Breast epithelium (tissue), 4 donors: Measurements from ENCODE around the gene METRN. TPM values are rescaled to one million over a fixed set of nuclear protein-coding genes. Genes with fewer than 3 reads are reported as not detected.

ENCODE experiments used
- DNase-seq, 2 donors: peaks; one replicate each; pipeline ENCODE4 v3.0.0-alpha.2; 2019; ENCODE audit warnings: low spot score in 2 of 2
- H3K27ac ChIP-seq, 2 donors: fragments of 200-600 bp; sonication (generic) in 1 of 2; one replicate each; pipeline ENCODE4 v1.5.1; 2016 to 2019; ENCODE audit warnings: mild to moderate bottlenecking in 1 of 2
- H3K27me3 ChIP-seq, 2 donors: fragments of 200-600 bp; sonication (generic) in 1 of 2; one replicate each; pipeline versions ENCODE4 v1.5.1 to v1.6.0; 2017 to 2019; ENCODE audit warnings: control low read depth in 1 of 2, mild to moderate bottlenecking in 1 of 2
- H3K36me3 ChIP-seq: fragments of 200-600 bp; one replicate; pipeline ENCODE4 v1.5.1; 2019
- H3K4me1 ChIP-seq, 2 donors: fragments of 200-600 bp; sonication (generic); one replicate each; pipeline ENCODE4 v1.5.1; 2016 to 2019; ENCODE audit warnings: control low read depth in 1 of 2
- H3K4me3 ChIP-seq, 3 donors: fragments of 200-600 bp; sonication (generic); 1 replicate in 2 of 3; 2 replicates in 1 of 3; pipeline ENCODE4 v1.5.1; 2016 to 2019; ENCODE audit warnings: mild to moderate bottlenecking in 3 of 3, moderate library complexity in 2 of 3
- H3K9me3 ChIP-seq, 2 donors: fragments of 200-600 bp; sonication (generic) in 1 of 2; one replicate each; pipeline ENCODE4 v1.5.1; 2016 to 2019; ENCODE audit warnings: control low read depth in 1 of 2
- POLR2A ChIP-seq: fragments of 450-650 bp; IDR thresholded peaks from one replicate; pipeline ENCODE4 v1.6.1; 2016; ENCODE audit warnings: antibody characterized with exemption, mild to moderate bottlenecking, moderate library complexity
- POLR2AphosphoS5 ChIP-seq, 3 donors: sonication (generic); formaldehyde crosslinking; IDR thresholded peaks; one replicate each; pipeline ENCODE4 v1.6.1; 2017; ENCODE audit warnings: antibody characterized with exemption in 3 of 3
- intact Hi-C: fragments of 100-400 bp; cut with DNase I; formaldehyde crosslinking; loops from one replicate; pipeline ENCODE4 v1.15.1; 2023; ENCODE audit warnings: low total_unique reads
- total RNA-seq, 3 donors: library from RNA; depleted of rRNA; stranded (reverse); fragments of >200 nt; gene quantifications; one replicate each; pipeline ENCODE4 v1.1.0, GENCODE V29; 2016
- TF ChIP-seq, protein P1 (sequence below), 3 donors: fragments of 450-650 bp; IDR thresholded peaks; one replicate each; pipeline ENCODE4 v1.5.1; 2016 to 2017; ENCODE audit warnings: antibody characterized with exemption in 3 of 3, mild to moderate bottlenecking in 3 of 3, moderate library complexity in 3 of 3

Gene METRN
- total RNA-seq, 3 donors from 2014 or later: 23.6 to 30.2 (median 24.3) TPM

DNA sequence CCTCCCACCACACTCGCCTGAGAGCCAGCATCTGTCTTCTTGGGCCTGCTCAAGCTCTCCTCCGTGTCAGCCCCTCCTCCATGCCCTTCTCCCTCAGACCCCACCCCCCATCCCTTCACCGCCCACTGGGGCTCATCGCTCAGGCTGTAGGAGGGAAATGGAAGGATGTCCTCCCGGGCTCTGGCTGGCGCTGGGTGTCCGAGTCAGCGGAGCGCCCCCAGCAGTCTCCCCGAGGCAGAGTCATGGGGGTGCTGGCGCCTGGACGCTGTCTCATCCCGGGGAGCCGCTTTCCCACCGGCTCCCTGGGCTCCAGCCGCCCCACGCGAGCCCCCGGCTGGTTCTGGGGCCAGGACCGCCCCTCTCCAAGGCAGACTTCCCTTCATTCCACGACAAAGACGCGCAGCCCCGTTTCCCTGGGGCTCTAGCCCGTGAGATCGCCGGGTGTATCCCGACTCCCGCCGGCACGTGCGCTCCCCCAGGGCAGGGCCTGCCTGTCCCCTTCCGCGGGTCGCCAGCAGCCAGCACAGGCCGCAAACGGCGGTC, 5.6 kb downstream of the METRN start:
- Histone ChIP-seq H3K36me3 (no peaks in the 10 kb centered on the region), H3K27ac (peak overlapping the region; percentile 75 to 88), H3K4me1 (peaks cover 14 to 24% of the 10 kb centered on the region in 2 donors), H3K4me3 (peak overlapping the region; percentile 64 to 79 (median 76)), H3K9me3 (no peaks in the 10 kb centered on the region), H3K27me3 (no peaks in the 10 kb centered on the region)
- DNase-seq: no peak
- intact Hi-C loops: no loop called here
- TF ChIP-seq, protein P1, sequence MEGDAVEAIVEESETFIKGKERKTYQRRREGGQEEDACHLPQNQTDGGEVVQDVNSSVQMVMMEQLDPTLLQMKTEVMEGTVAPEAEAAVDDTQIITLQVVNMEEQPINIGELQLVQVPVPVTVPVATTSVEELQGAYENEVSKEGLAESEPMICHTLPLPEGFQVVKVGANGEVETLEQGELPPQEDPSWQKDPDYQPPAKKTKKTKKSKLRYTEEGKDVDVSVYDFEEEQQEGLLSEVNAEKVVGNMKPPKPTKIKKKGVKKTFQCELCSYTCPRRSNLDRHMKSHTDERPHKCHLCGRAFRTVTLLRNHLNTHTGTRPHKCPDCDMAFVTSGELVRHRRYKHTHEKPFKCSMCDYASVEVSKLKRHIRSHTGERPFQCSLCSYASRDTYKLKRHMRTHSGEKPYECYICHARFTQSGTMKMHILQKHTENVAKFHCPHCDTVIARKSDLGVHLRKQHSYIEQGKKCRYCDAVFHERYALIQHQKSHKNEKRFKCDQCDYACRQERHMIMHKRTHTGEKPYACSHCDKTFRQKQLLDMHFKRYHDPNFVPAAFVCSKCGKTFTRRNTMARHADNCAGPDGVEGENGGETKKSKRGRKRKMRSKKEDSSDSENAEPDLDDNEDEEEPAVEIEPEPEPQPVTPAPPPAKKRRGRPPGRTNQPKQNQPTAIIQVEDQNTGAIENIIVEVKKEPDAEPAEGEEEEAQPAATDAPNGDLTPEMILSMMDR (IDR thresholded peaks at IDR 0.05): no peak
- no peak for TF ChIP-seq POLR2AphosphoS5 (IDR thresholded peaks at IDR 0.05)
- TF ChIP-seq POLR2A: no peak

DNA sequence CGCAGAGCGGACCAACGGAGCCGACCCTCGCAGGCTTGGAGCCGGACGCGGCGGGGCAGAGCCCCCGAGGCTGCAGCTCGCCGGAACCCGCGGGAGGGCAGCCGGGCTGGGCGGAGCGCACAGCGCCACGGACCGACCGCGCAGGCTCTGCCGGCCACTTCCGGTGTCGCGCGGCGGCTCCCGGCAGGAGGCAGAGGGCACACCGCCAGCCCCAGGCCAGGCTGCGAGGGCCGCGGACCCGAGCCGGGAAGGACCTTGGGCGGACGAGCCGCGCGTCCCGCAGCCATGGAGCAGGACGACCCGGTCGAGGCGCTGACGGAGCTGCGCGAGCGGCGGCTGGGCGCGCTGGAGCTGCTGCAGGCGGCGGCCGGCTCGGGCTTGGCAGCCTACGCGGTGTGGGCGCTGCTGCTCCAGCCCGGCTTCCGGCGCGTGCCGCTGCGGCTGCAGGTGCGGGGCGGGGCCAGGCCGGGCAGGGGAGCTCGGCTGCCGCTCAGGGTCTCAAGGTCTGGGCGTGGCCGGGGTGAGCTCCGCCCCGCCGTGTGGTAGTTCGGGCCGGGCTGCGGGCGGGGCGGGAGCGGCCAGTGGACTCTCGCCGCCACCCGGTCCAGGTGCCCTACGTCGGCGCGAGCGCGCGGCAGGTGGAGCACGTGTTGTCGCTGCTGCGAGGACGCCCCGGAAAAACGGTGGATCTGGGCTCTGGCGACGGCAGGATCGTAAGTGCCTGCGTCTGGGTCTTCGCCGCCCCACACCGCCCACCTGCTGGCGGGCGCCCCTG, 6.3 kb downstream of the METRN start, which contains the start of gene ANTKMT:
Gene ANTKMT (plus strand): TSS at position 157 of the 775 bp plus-strand sequence. CDS start 129 bp downstream, at position 286.
- H3K27me3 ChIP-seq: no peaks in the 10 kb centered on the region
- H3K4me1 ChIP-seq: peaks cover 14 to 19% of the 10 kb centered on the region in 2 donors
- intact Hi-C loops: no loop called here
- H3K9me3 ChIP-seq: no peaks in the 10 kb centered on the region
- TF ChIP-seq POLR2A: no peak
- peak within 1 kb of the TSS; percentile 75 to 88 for H3K27ac ChIP-seq
- DNase-seq: peak; percentile 74 to 76
- peak within 1 kb of the TSS; percentile 64 to 79 (median 76) for H3K4me3 ChIP-seq
- H3K36me3 ChIP-seq: no peaks in the 10 kb centered on the region

DNA sequence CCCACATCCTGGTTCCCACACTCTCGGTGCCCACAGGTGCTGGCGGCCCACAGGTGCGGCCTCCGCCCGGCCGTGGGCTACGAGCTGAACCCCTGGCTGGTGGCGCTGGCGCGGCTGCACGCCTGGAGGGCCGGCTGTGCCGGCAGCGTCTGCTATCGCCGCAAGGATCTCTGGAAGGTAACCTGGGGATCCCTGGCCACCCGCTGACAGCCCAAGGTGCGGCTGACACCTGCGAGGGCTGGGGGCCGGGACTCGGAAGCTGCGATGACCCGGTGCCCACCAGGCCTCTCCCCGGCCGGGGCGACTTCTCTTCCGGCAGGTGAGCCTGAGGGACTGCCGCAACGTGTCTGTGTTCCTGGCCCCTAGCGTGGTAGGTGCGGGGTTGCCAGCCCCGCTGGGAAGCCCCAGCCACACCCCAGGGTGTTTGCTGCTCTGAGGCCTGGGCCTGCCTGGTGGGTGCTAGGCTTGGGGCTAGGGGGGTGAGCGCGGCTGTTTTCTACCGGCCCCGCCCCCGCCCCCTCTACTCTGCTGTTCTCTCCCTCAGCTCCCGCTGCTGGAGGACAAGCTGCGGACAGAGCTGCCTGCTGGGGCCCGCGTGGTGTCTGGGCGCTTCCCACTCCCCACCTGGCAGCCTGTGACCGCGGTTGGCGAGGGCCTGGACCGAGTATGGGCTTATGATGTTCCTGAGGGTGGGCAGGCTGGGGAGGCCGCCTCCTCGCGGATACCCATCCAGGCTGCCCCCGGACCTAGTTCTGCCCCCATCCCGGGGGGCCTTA, 7.0 kb downstream of the METRN start:
- intact Hi-C loops: no loop called here

DNA sequence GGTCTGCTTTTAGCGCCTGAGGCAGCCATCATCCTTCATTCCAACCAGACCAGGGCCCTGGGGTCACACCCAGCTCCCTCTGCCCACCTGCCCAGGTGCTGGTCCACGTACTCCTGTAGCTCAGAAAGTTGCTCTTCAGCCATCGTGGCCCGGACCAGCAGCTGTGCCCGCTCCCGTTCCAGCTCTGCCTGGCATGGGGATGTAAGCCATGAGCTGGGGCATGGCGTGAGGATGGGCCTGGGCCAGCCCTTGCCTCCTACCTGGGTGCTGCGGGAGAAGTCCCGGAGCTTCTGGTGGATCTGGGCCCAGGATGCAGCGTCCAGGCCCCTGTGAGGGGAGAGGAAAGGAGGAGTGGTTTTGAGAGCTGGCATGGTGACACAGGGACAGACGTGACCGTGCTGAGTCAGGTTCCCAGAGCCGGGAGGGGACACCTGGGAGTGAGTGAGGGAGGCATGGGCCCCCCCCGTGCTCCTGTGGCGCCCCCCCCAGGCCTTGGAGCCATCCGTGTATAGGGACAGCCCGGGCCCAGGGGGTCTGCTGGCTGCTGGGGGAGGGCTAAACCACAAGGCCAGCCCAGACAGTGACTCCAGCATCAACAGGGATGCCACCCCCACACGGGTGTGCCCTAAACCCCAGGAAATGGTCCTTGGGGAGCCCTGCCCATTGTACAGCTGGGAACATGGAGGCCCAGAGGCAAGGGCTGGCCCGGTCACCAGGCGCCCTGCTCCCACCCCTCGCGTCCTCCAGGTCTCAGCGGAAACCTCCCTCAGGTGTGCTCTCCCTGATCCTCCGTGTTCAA, 8.1 kb downstream of the METRN start:
- Histone ChIP-seq H3K4me3 (no peak overlapping the region), H3K27me3 (no peaks in the 10 kb centered on the region), H3K9me3 (no peaks in the 10 kb centered on the region), H3K27ac (no peak overlapping the region), H3K36me3 (no peaks in the 10 kb centered on the region), H3K4me1 (peaks cover 12 to 25% of the 10 kb centered on the region in 2 donors)
- no peak for DNase-seq
- TF ChIP-seq, protein P1 (IDR thresholded peaks at IDR 0.05): no peak
- TF ChIP-seq POLR2AphosphoS5 (IDR thresholded peaks at IDR 0.05) (no peak), POLR2A (no peak)
- intact Hi-C loops: no loop called here

More for the DNA sequence above, 7.0 kb downstream of the METRN start:
- no peaks in the 10 kb centered on the region for H3K36me3 ChIP-seq
- H3K27me3 ChIP-seq: no peaks in the 10 kb centered on the region
- no peaks in the 10 kb centered on the region for H3K9me3 ChIP-seq
- no peak for DNase-seq
- H3K4me1 ChIP-seq: peaks cover 12 to 21% of the 10 kb centered on the region in 2 donors
- H3K4me3 ChIP-seq: peak overlapping the region; percentile 64 to 79 (median 76)
- TF ChIP-seq POLR2A (no peak), POLR2AphosphoS5 (IDR thresholded peaks at IDR 0.05) (no peak)
- TF ChIP-seq, protein P1 (IDR thresholded peaks at IDR 0.05): no peak
- peak overlapping the region; percentile 75 to 88 for H3K27ac ChIP-seq

DNA sequence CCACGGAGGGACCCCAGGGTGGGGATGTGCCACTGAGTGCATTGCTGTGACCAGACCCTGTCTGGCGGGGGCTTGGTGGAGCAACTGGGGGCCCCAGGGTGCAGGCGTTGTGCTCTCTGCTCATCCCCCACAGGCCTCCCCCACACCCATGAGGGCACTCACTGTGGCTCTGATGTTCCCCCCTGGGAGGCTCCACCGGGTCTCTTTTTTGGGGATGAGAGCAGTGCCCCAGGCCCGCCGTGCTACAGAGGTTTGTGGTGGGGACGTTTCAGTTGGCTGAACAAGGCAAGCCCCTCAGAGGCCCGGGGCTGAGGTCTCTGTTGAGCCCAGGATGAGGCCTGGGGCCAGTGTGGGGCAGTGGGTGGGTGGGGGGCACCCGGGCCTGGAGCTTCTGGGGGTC, 8.8 kb downstream of the METRN start:
- no peak for TF ChIP-seq POLR2AphosphoS5 (IDR thresholded peaks at IDR 0.05)
- TF ChIP-seq POLR2A: no peak
- TF ChIP-seq, protein P1 (IDR thresholded peaks at IDR 0.05): no peak
- Histone ChIP-seq H3K27ac (no peak overlapping the region), H3K36me3 (no peaks in the 10 kb centered on the region), H3K27me3 (no peaks in the 10 kb centered on the region), H3K9me3 (no peaks in the 10 kb centered on the region), H3K4me3 (no peak overlapping the region), H3K4me1 (peaks cover 12 to 30% of the 10 kb centered on the region in 2 donors)
- no peak for DNase-seq
- intact Hi-C loops: no loop called here
